OCI-LY1 (cell line): ENCODE results near the gene DND1.
"Not testable (repeated sequence)": the region's sequence is repeated elsewhere in the genome, so short reads cannot be mapped to it uniquely, and the experiment has no call there.

Source experiments
- H2AFZ ChIP-seq: fragments of 200-600 bp; sonication (generic), shearing (Covaris generic); 2 replicates; pipeline ENCODE4 v1.6.0; 2014; ENCODE audit warnings: antibody characterized with exemption, mild to moderate bottlenecking, low read length
- H3F3A ChIP-seq: fragments of 200-600 bp; sonication (generic), shearing (Covaris generic); 2 replicates; pipeline ENCODE4 v1.6.0; 2014; ENCODE audit warnings: mild to moderate bottlenecking, antibody characterized with exemption, low read length, moderate library complexity; ENCODE audit not compliant: insufficient read depth
- H3K27ac ChIP-seq: fragments of 200-600 bp; sonication (generic); 2 replicates; pipeline ENCODE4 v1.5.1; 2014; ENCODE audit warnings: low read length, mixed run types, mild to moderate bottlenecking, low read depth; ENCODE audit not compliant: poor library complexity, severe bottlenecking
- H3K27me3 ChIP-seq: fragments of 200-600 bp; sonication (generic); 2 replicates; pipeline ENCODE4 v1.6.0; 2014; ENCODE audit warnings: antibody characterized with exemption, mild to moderate bottlenecking, low read length, moderate library complexity; ENCODE audit not compliant: insufficient read depth
- H3K36me3 ChIP-seq: fragments of 200-600 bp; sonication (generic); 2 replicates; pipeline ENCODE4 v1.6.1; 2014; ENCODE audit warnings: mild to moderate bottlenecking, antibody characterized with exemption, low read length, moderate library complexity, mixed read lengths; ENCODE audit not compliant: insufficient read depth
- H3K4me1 ChIP-seq: fragments of 200-600 bp; sonication (generic); 2 replicates; pipeline ENCODE4 v1.5.1; 2014; ENCODE audit warnings: mild to moderate bottlenecking, low read length, moderate library complexity; ENCODE audit not compliant: insufficient read depth, severe bottlenecking
- H3K4me2 ChIP-seq: fragments of 200-600 bp; sonication (generic), shearing (Covaris generic); 2 replicates; pipeline ENCODE4 v1.6.1; 2014; ENCODE audit warnings: low read length
- H3K4me3 ChIP-seq: fragments of 200-600 bp; sonication (generic); 2 replicates; pipeline ENCODE4 v1.5.1; 2014; ENCODE audit warnings: low read length, low read depth, mild to moderate bottlenecking, mixed read lengths; ENCODE audit not compliant: poor library complexity, severe bottlenecking
- H3K79me2 ChIP-seq: fragments of 200-600 bp; shearing (Covaris generic); 2 replicates; pipeline ENCODE4 v1.6.1; 2016; ENCODE audit warnings: mixed run types, low read length, mixed read lengths; ENCODE audit not compliant: insufficient read depth
- H3K9ac ChIP-seq: fragments of 200-600 bp; sonication (generic), shearing (Covaris generic); 2 replicates; pipeline ENCODE4 v1.6.1; 2014; ENCODE audit warnings: mild to moderate bottlenecking, low read length, mixed read lengths
- H3K9me2 ChIP-seq: fragments of 200-600 bp; sonication (generic), shearing (Covaris generic); 2 replicates; pipeline ENCODE4 v1.6.1; 2014; ENCODE audit warnings: low read depth, mild to moderate bottlenecking, low read length, mixed read lengths
- H3K9me3 ChIP-seq: fragments of 200-600 bp; shearing (Covaris generic); 2 replicates; pipeline ENCODE4 v1.6.1; 2014; ENCODE audit warnings: low read length, mixed read lengths
- H4K20me1 ChIP-seq: fragments of 200-600 bp; sonication (generic), shearing (Covaris generic); 2 replicates; pipeline ENCODE4 v1.6.0; 2016; ENCODE audit warnings: mild to moderate bottlenecking, low read length; ENCODE audit not compliant: insufficient read depth
- EZH2 ChIP-seq: fragments of 200-600 bp; sonication (generic), shearing (Covaris generic); IDR thresholded peaks from 2 replicates; pipeline ENCODE4 v1.8.0; 2017; ENCODE audit warnings: borderline replicate concordance, mixed run types, mild to moderate bottlenecking, antibody characterized with exemption, low read length, moderate library complexity, mixed read lengths
- TF ChIP-seq, protein P1 (sequence below): fragments of 200-600 bp; sonication (generic), shearing (Covaris generic); IDR thresholded peaks from 2 replicates; pipeline ENCODE4 v1.5.1; 2017; ENCODE audit warnings: mild to moderate bottlenecking, antibody characterized with exemption, low read length, moderate library complexity, mixed read lengths

DND1 gene

DNA sequence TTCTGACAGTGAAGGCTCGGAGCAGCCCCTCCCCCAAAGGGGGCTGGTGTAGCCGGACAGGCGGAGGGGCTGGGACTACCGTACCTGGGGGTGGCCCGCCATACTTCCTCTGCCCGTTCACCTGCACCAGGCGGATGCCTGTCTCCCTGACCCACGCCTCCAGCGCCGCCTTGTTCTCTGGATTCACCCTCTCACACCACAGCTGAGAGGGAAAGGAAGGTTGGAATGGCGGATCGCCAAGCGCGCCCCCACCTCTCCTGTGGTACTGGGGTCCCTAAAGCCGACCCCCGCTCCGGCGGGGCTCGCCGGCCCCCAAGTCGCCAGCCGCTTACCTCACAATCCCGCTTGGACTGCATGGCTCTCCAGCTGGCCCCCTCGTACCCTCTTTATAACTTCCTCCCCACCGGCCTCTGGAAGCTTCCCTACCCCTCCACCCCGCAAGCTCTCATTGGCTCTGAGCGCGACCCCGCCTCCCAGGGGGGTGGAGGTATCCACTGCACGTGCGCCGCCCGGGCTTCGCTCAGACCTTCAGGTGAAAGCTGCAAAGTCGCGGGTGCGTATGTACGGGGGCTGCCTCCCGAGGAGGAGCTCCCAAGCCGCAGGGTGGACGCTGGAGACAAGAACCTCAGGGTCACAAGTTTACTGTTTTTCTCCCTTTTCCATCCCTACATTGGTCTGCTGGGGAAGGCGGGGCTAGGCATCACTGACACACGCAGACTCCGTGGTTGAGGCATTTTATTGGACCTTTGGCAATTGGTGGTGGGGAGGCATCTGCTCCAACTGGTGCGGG, at the start of gene DND1:
Gene DND1, minus strand, starts transcription at position 390 of the 790 bp plus-strand sequence. Its CDS starts 34 bp downstream, at position 356.
- H3K4me1 ChIP-seq = no peaks in the 10 kb centered on the region
- no peak within 1 kb of the TSS for H2AFZ ChIP-seq
- H3K27me3 ChIP-seq = no peaks in the 10 kb centered on the region
- TF ChIP-seq, protein P1, sequence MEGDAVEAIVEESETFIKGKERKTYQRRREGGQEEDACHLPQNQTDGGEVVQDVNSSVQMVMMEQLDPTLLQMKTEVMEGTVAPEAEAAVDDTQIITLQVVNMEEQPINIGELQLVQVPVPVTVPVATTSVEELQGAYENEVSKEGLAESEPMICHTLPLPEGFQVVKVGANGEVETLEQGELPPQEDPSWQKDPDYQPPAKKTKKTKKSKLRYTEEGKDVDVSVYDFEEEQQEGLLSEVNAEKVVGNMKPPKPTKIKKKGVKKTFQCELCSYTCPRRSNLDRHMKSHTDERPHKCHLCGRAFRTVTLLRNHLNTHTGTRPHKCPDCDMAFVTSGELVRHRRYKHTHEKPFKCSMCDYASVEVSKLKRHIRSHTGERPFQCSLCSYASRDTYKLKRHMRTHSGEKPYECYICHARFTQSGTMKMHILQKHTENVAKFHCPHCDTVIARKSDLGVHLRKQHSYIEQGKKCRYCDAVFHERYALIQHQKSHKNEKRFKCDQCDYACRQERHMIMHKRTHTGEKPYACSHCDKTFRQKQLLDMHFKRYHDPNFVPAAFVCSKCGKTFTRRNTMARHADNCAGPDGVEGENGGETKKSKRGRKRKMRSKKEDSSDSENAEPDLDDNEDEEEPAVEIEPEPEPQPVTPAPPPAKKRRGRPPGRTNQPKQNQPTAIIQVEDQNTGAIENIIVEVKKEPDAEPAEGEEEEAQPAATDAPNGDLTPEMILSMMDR = no peak
- TF ChIP-seq EZH2 = no peak
- peaks cover 92% of the 10 kb centered on the region for H3K36me3 ChIP-seq
- H3F3A ChIP-seq = no peaks in the 10 kb centered on the region
- H3K27ac ChIP-seq = no peak within 1 kb of the TSS
- H3K79me2 ChIP-seq = no peaks in the 10 kb centered on the region
- H4K20me1 ChIP-seq = no peaks in the 10 kb centered on the region
- H3K9me3 ChIP-seq = no peaks in the 10 kb centered on the region
- no peak within 1 kb of the TSS for H3K9ac ChIP-seq
- H3K9me2 ChIP-seq = no peaks in the 10 kb centered on the region
- H3K4me3 ChIP-seq = no peak within 1 kb of the TSS
- no peak within 1 kb of the TSS for H3K4me2 ChIP-seq

DNA sequence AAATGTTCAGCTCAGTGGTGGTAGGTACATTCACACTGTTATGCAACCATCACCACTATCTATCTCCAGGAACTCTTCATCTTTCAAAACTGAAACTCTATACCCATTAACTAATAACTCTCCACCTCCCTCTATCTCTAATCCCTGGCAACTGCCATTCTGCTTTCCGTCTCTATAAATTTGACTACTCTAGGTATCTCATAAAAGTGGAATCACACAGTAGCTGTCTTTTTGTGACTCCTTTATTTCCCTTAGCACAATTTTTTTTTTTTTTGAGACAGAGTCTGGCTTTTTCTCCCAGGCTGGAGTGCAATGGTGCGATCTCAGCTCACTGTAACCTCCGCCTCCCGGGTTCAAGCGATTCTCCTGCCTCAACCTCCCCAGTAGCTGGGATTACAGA, 48.0 kb upstream of the DND1 start:
- not testable (repeated sequence) for H3K36me3 ChIP-seq, H3K9me3 ChIP-seq, H3K27me3 ChIP-seq, H3K9ac ChIP-seq, H2AFZ ChIP-seq, H4K20me1 ChIP-seq, H3K9me2 ChIP-seq, H3K4me1 ChIP-seq, H3K4me2 ChIP-seq, H3K79me2 ChIP-seq, H3F3A ChIP-seq, H3K4me3 ChIP-seq, H3K27ac ChIP-seq

DNA sequence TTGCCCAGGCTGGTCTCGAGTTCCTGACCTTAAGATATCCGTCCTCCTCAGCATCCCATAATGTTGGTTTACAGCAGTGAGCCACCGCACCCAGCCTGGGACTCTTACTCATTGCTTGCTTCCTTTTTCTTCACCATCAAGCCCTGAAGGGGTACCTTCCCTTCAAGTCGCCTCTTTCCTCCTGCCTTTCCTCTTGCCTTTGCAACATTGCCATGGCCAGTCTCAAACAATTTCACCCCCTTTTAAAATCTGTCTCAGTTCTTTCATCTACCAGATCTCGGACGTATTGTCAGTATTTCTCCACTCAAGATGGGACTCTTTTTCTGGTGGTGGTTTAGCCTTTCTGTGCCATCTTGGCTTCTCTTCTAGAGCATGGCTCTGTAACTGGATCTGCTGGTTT, 47.4 kb upstream of the DND1 start:
- H3K4me3 ChIP-seq, H3K4me2 ChIP-seq, H3K4me1 ChIP-seq, H2AFZ ChIP-seq, H3K9me3 ChIP-seq, H3K79me2 ChIP-seq, H3K27ac ChIP-seq, H4K20me1 ChIP-seq, H3K9ac ChIP-seq, H3F3A ChIP-seq, H3K36me3 ChIP-seq, H3K9me2 ChIP-seq, H3K27me3 ChIP-seq: not testable (repeated sequence)

DNA sequence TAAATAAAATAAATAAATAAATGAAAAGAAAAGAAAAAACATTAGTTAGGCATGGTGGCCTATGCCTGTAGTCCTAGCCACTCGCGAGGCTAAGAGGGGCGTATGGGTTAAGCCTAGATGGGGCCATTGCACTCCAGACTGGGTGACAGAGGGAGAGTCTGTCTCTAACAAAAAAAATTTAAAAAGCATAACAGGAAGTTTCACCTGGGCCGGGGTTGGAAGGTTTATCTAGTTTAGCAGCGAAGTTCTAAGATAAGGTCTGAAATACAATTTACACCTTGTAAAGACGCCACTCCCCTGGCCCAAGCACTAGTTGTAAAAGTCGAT, 44.9 kb upstream of the DND1 start:
- Histone ChIP-seq H3K4me1 (no peaks in the 10 kb centered on the region), H4K20me1 (no peaks in the 10 kb centered on the region), H3K9ac (no peak overlapping the region), H3K27ac (no peak overlapping the region), H3K9me3 (no peaks in the 10 kb centered on the region), H3F3A (no peaks in the 10 kb centered on the region), H3K4me3 (no peak overlapping the region), H3K27me3 (no peaks in the 10 kb centered on the region), H3K4me2 (no peak overlapping the region), H3K36me3 (no peaks in the 10 kb centered on the region), H2AFZ (no peak overlapping the region), H3K9me2 (no peaks in the 10 kb centered on the region), H3K79me2 (no peaks in the 10 kb centered on the region)
- no peak for TF ChIP-seq EZH2
- TF ChIP-seq, protein P1 = no peak

DNA sequence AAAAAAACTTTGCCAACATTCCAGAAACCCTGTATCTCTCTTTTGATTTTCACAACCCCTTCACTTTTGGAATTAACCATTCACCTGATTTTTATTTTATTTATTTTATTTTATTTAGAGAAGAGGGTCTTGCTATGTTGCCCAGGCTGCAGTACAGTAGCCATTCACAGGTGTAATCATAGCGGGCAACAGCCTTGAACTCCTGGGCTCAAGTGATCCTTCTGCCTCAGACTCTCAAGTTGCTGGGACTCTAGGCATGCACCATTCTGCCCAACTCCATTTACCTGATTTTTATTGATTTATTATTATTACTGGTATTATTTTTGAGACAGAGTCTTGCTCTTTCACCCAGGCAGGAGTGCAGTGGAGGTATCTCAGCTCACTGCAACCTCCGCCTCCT, 42.9 kb upstream of the DND1 start:
- not testable (repeated sequence) for H3K4me2 ChIP-seq, H3K27ac ChIP-seq, H2AFZ ChIP-seq, H3K4me1 ChIP-seq, H3K9ac ChIP-seq, H3K36me3 ChIP-seq, H3K4me3 ChIP-seq, H3F3A ChIP-seq, H3K9me2 ChIP-seq, H3K27me3 ChIP-seq, H3K9me3 ChIP-seq, H4K20me1 ChIP-seq, H3K79me2 ChIP-seq
